Thymus (tissue), 14 donors: ENCODE measurements around the gene PNO1. TPM values are rescaled to one million over a fixed set of nuclear protein-coding genes. Genes with fewer than 3 reads are reported as not detected.
"Not testable (repeated sequence)": the region's sequence is repeated elsewhere in the genome, so short reads cannot be mapped to it uniquely, and the experiment has no call there.

Experiments
- DNase-seq, 9 donors: peaks; one replicate each; pipeline ENCODE4 v3.0.0-alpha.2; 2013; ENCODE audit warnings: low spot score in 9 of 9, low read depth in 6 of 9, missing footprints in 1 of 9
- H3K27ac ChIP-seq, 2 donors: one replicate each; pipeline ENCODE4 v1.5.1; 2013; ENCODE audit warnings: control low read depth in 1 of 2, low read depth in 1 of 2, low read length in 1 of 2, mild to moderate bottlenecking in 1 of 2, moderate library complexity in 1 of 2
- H3K27me3 ChIP-seq, 2 donors: one replicate each; pipeline ENCODE4 v1.5.1; 2013; ENCODE audit warnings: low read length in 1 of 2; ENCODE audit not compliant: control insufficient read depth in 2 of 2, insufficient read depth in 1 of 2
- H3K36me3 ChIP-seq, 2 donors: one replicate each; pipeline ENCODE4 v1.5.1; 2013; ENCODE audit warnings: low read length in 1 of 2, mild to moderate bottlenecking in 1 of 2, moderate library complexity in 1 of 2; ENCODE audit not compliant: control insufficient read depth in 2 of 2, insufficient read depth in 2 of 2
- H3K4me1 ChIP-seq, 2 donors: one replicate each; pipeline ENCODE4 v1.5.1; 2013; ENCODE audit warnings: low read length in 2 of 2; ENCODE audit not compliant: control insufficient read depth in 2 of 2, insufficient read depth in 2 of 2
- H3K4me3 ChIP-seq, 2 donors: one replicate each; pipeline ENCODE4 v1.5.1; 2013; ENCODE audit warnings: low read length in 2 of 2, control low read depth in 1 of 2, mild to moderate bottlenecking in 1 of 2
- H3K9me3 ChIP-seq, 2 donors: one replicate each; pipeline ENCODE4 v1.5.1; 2013; ENCODE audit warnings: low read length in 1 of 2, mild to moderate bottlenecking in 1 of 2; ENCODE audit not compliant: control insufficient read depth in 2 of 2, insufficient read depth in 1 of 2
- WGBS: extraction: QIAGEN DNeasy Blood & Tissue Kit; methylation state at CpG from one replicate; pipeline ENCODE4 v1.1.7; 2013; 5-methylcytosine and 5-hydroxymethylcytosine counted together
- long read RNA-seq, 10 donors: transcript quantifications; one replicate each; lab custom pipeline, GENCODE V29; 2026
- polyA plus RNA-seq: library from polyadenylated mRNA; stranded (reverse); fragments of 200-250 nt; gene quantifications from one replicate; pipeline ENCODE4 v1.2.3, GENCODE V29; 2013
- total RNA-seq: library from RNA; stranded (reverse); fragments of 120-200 nt; gene quantifications from one replicate; pipeline ENCODE4 v1.2.4, GENCODE V29; 2013
- donor health status: healthy.

The PNO1 gene
- total RNA-seq (13.9 TPM), polyA plus RNA-seq (12.2 TPM)
- long read RNA-seq, donor 1, partial matches to known transcripts: 0 of 1 reads
- long read RNA-seq, donor 1, other reads (novel, unspliced or antisense): 0 of 1 reads
- long read RNA-seq, donor 2, transcript PNO1-201 (7 exons, 2,286 nt): major isoform, 16 of 19 reads
- long read RNA-seq, donor 2, partial matches to known transcripts: 0 of 19 reads
- long read RNA-seq, donor 2, other reads (novel, unspliced or antisense): 0 of 19 reads
- long read RNA-seq, donor 3, transcript PNO1-201 (7 exons, 2,286 nt): major isoform, 16 of 32 reads
- long read RNA-seq, donor 3, partial matches to known transcripts: 16 of 32 reads
- long read RNA-seq, donor 3, other reads (novel, unspliced or antisense): 0 of 32 reads
- long read RNA-seq, donor 4, transcript PNO1-201 (7 exons, 2,286 nt): major isoform, 7 of 7 reads
- long read RNA-seq, donor 4, partial matches to known transcripts: 0 of 7 reads
- long read RNA-seq, donor 4, other reads (novel, unspliced or antisense): 0 of 7 reads
- long read RNA-seq, donor 5, transcript PNO1-201 (7 exons, 2,286 nt): major isoform, 15 of 15 reads
- long read RNA-seq, donor 5, partial matches to known transcripts: 0 of 15 reads
- long read RNA-seq, donor 5, other reads (novel, unspliced or antisense): 0 of 15 reads
- long read RNA-seq, donor 6, partial matches to known transcripts: 0 of 6 reads
- long read RNA-seq, donor 6, other reads (novel, unspliced or antisense): 0 of 6 reads
- long read RNA-seq, donor 7, transcript PNO1-201 (7 exons, 2,286 nt): major isoform, 9 of 10 reads
- long read RNA-seq, donor 7, partial matches to known transcripts: 0 of 10 reads
- long read RNA-seq, donor 7, other reads (novel, unspliced or antisense): 0 of 10 reads
- long read RNA-seq, donor 8, partial matches to known transcripts: 0 of 4 reads
- long read RNA-seq, donor 8, other reads (novel, unspliced or antisense): 0 of 4 reads
- long read RNA-seq, donor 9, transcript PNO1-201 (7 exons, 2,286 nt): major isoform, 13 of 13 reads
- long read RNA-seq, donor 9, partial matches to known transcripts: 0 of 13 reads
- long read RNA-seq, donor 9, other reads (novel, unspliced or antisense): 0 of 13 reads
- long read RNA-seq, donor 10, transcript PNO1-201 (7 exons, 2,286 nt): major isoform, 10 of 10 reads
- long read RNA-seq, donor 10, partial matches to known transcripts: 0 of 10 reads
- long read RNA-seq, donor 10, other reads (novel, unspliced or antisense): 0 of 10 reads

GRCh38 chr2:68157402-68158133 lies at the start of gene PNO1:
Gene PNO1, plus strand, starts transcription at chr2:68157888. Its CDS starts 47 bp downstream, at chr2:68157935.
- Histone ChIP-seq H3K27me3 (no peaks in the 10 kb centered on the region), H3K36me3 (peaks cover 8 to 21% of the 10 kb centered on the region in 2 donors), H3K4me1 (peaks cover 6 to 16% of the 10 kb centered on the region in 2 donors), H3K4me3 (peak within 1 kb of the TSS; percentile 55 to 84), H3K27ac (peak within 1 kb of the TSS; percentile 94 to 95), H3K9me3 (no peaks in the 10 kb centered on the region)
- peak; percentile 94 to 99 (median 96) for DNase-seq
- under 1% methylated on average over 44 of the region's 44 CpGs for WGBS

- Histone ChIP-seq H3K4me1 (no peaks in the 10 kb centered on the region), H3K27me3 (no peaks in the 10 kb centered on the region), H3K9me3 (no peaks in the 10 kb centered on the region), H3K36me3 (no peaks in the 10 kb centered on the region), H3K4me3 (no peak overlapping the region), H3K27ac (no peak overlapping the region)
- no peak for DNase-seq
- WGBS: 97% methylated on average over 3 of the region's 3 CpGs
These were observed 49.6 kb upstream of the PNO1 start for GRCh38 chr2:68108120-68108519.

GRCh38 chr2:68110102-68110501 lies 47.6 kb upstream of the PNO1 start:
- H3K27ac ChIP-seq: no peak overlapping the region
- no peaks in the 10 kb centered on the region for H3K36me3 ChIP-seq
- no peak overlapping the region for H3K4me3 ChIP-seq
- H3K27me3 ChIP-seq: no peaks in the 10 kb centered on the region
- no peaks in the 10 kb centered on the region for H3K9me3 ChIP-seq
- H3K4me1 ChIP-seq: no peaks in the 10 kb centered on the region
- 70% methylated on average over 3 of the region's 3 CpGs for WGBS
- DNase-seq: peak in 1 of 9 donors; percentile 16

- Histone ChIP-seq H3K27ac (no peak overlapping the region), H3K36me3 (no peaks in the 10 kb centered on the region), H3K4me1 (no peaks in the 10 kb centered on the region), H3K27me3 (no peaks in the 10 kb centered on the region), H3K9me3 (no peaks in the 10 kb centered on the region), H3K4me3 (no peak overlapping the region)
- no peak for DNase-seq
- WGBS: 92% methylated on average over 3 of the region's 3 CpGs
These were observed 41.7 kb upstream of the PNO1 start for GRCh38 chr2:68115965-68116364.

GRCh38 chr2:68117922-68118321 lies 39.8 kb upstream of the PNO1 start:
- not testable (repeated sequence) for H3K4me1 ChIP-seq, H3K4me3 ChIP-seq, H3K9me3 ChIP-seq, DNase-seq, H3K36me3 ChIP-seq, H3K27ac ChIP-seq, H3K27me3 ChIP-seq
- whole genome bisulfite sequencing: 97% methylated on average over 4 of the region's 4 CpGs

GRCh38 chr2:68118816-68119215 lies 38.9 kb upstream of the PNO1 start:
- Histone ChIP-seq H3K4me1 (peaks cover 0 to 4% of the 10 kb centered on the region in 2 donors), H3K36me3 (no peaks in the 10 kb centered on the region), H3K27ac (no peak overlapping the region), H3K9me3 (no peaks in the 10 kb centered on the region), H3K4me3 (no peak overlapping the region), H3K27me3 (no peaks in the 10 kb centered on the region)
- no peak for DNase-seq
- WGBS: 87% methylated on average over 7 of the region's 7 CpGs

GRCh38 chr2:68119504-68119903 lies 38.2 kb upstream of the PNO1 start:
- H3K4me3 ChIP-seq: no peak overlapping the region
- H3K27ac ChIP-seq: no peak overlapping the region
- DNase-seq: no peak
- no peaks in the 10 kb centered on the region for H3K9me3 ChIP-seq
- no peaks in the 10 kb centered on the region for H3K36me3 ChIP-seq
- 95% methylated on average over 5 of the region's 5 CpGs for WGBS
- no peaks in the 10 kb centered on the region for H3K27me3 ChIP-seq
- H3K4me1 ChIP-seq: peaks cover 0 to 4% of the 10 kb centered on the region in 2 donors

GRCh38 chr2:68121873-68122679 lies 35.6 kb upstream of the PNO1 start:
- 48% methylated on average over 16 of the region's 16 CpGs for WGBS
- H3K27ac ChIP-seq: no peak overlapping the region

More at GRCh38 chr2:68121873-68122679, 35.6 kb upstream of the PNO1 start:
- H3K9me3 ChIP-seq: no peaks in the 10 kb centered on the region
- no peaks in the 10 kb centered on the region for H3K36me3 ChIP-seq
- H3K4me3 ChIP-seq: no peak overlapping the region
- DNase-seq: peak; percentile 34 to 81 (median 61)
- peaks cover 0 to 4% of the 10 kb centered on the region in 2 donors for H3K4me1 ChIP-seq
- no peaks in the 10 kb centered on the region for H3K27me3 ChIP-seq
